GM19395 (cell line): ENCODE data around the gene HMOX2.

Experiments used
- ATAC-seq: cut with Tn5 transposase; IDR thresholded peaks from one replicate; pipeline ENCODE4 v1.9.1; 2021; ENCODE audit warnings: mild to moderate bottlenecking, moderate library complexity; ENCODE audit not compliant: unreplicated experiment

HMOX2 gene

GRCh38 chr16:4475880-4476788 lies at the start of gene HMOX2:
Gene HMOX2, plus strand, starts transcription at chr16:4476398. Its CDS starts 29,127 bp downstream, at chr16:4505525.
- ATAC-seq: peak; percentile 77

GRCh38 chr16:4426722-4427372 lies 49.4 kb upstream of the HMOX2 start:
- ATAC-seq: no peak

GRCh38 chr16:4428500-4428899 lies 47.7 kb upstream of the HMOX2 start:
- ATAC-seq: no peak

GRCh38 chr16:4431023-4431422 lies 45.2 kb upstream of the HMOX2 start:
- no peak for ATAC-seq

GRCh38 chr16:4433228-4433627 lies 43.0 kb upstream of the HMOX2 start:
- ATAC-seq: no peak

- no peak for ATAC-seq
Observed at GRCh38 chr16:4433914-4434787, 42.0 kb upstream of the HMOX2 start.

- ATAC-seq: no peak
Observed at GRCh38 chr16:4435337-4436067, 40.7 kb upstream of the HMOX2 start.

DNA sequence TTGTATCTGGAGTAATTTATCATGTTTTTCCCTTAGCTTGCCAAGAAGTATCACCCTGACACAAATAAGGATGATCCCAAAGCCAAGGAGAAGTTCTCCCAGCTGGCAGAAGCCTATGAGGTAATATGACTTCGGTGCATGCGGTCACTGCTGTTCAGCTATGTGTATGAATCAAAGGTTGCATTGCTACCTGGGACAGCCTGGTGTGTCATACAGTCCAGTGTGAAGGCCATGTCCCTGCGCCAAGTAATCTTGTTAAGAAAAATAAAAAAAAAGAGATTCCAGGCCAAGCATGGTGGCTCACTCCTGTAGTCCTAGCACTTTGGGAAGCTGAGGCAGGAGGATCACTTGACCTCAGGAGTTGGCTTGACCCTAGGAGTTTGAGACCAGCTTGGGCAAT lies 38.8 kb upstream of the HMOX2 start:
- no peak for ATAC-seq

DNA sequence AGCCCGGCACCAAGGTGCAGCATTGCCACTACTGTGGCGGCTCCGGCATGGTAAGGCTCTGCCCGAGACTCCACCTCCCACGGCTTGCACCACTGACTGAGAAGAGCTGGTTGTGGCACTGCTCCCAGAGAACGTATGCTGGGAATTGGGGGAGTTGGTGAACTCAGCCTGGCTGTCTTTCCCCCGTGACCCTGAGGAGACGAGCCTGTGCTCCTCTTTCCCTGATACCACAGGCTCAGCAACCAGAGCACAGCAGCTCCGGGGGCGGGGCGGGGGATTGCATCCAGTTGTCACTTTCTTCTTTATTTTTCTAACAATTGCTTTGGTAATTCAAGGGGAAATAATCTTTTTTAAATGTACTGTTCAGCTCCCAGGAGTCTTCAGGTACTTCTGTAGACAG lies 33.8 kb upstream of the HMOX2 start:
- no peak for ATAC-seq

DNA sequence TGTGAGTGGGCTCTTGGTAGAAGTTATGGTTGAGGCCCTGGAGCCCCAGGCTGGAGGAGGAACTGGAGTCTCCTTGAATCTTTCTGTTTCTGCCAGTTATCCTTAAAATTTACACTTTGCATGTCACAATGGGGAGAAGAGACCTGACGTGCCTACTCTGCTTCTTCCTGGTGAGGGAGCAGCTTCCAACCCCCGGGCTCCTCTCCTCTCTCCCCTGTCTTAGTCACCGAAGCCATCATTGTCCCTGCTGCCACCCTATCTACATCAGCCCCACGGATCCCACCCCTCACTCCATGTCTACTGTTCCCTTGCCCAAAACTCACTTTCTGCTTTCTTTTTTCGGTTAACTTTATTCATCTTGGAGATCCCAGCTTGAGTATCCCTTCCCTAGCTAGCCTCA lies 32.9 kb upstream of the HMOX2 start:
- ATAC-seq: no peak

GRCh38 chr16:4443986-4444385 lies 32.2 kb upstream of the HMOX2 start:
- no peak for ATAC-seq

DNA sequence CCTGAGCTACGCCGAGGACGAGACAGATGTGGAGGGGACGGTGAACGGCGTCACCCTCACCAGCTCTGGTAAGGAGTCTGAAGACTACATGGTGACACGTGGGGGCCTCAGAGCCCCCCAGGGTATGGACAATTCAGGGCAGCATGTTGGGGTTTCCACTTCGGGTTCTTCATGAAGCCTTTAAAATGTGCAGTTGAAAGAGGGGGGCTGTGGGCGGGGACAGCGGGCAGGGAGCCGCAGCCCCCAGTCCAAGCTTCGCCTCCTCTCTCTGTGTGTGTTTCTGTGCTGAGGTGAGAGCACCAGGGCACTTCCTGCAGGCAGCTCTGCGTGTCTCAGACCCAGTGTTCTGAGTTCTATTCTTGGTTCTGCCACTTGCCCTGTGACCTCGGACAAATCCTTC lies 25.8 kb upstream of the HMOX2 start:
- no peak for ATAC-seq

DNA sequence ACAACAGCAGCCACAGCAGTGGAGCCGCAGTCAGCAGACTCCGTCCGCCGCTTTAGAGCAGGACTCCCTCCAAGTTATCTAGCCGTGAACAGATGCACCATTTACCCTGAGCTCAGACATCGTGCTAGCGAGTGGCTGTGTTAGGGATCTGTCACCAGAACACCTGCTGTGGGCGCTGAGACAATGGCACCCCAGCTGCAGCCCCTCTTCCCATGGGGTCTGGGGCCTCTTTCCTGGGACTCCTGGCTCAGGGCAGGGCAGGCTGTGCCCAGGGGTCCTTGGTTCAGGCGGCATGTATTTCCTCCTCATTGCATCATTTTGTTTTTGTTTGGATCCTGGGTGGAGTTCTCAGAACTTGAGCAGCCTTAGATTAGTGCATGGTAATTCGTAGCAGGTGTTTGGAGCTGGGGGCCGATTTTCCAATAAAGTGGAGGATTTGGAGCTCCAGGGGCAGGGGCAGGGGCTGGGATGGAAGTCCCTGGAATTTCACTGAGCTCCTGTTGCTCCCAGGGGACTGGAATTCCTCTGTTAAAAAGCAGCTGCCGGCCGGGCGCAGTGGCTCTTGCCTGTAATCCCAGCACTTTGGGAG lies 25.2 kb upstream of the HMOX2 start:
- no peak for ATAC-seq

DNA sequence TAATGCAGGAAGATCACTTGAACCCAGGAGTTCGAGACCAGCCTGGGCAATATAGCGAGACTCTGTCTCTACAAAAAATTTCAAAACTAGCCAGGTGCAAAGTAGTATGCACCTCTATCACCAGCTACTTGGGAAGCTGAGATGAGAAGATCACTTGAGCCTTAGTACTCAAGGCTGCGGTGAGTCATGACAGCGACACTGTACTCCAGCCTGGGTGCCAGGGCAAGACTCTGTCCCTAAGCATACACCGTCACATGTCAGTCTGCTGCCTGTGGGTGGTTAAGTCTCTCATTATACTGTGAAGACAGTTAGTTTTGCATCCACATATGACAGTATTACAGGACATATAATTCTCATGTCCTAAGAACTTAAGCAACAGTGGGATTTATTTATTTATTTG lies 23.5 kb upstream of the HMOX2 start:
- ATAC-seq: no peak

- no peak for ATAC-seq
Observed at GRCh38 chr16:4454623-4455022, 21.6 kb upstream of the HMOX2 start.

DNA sequence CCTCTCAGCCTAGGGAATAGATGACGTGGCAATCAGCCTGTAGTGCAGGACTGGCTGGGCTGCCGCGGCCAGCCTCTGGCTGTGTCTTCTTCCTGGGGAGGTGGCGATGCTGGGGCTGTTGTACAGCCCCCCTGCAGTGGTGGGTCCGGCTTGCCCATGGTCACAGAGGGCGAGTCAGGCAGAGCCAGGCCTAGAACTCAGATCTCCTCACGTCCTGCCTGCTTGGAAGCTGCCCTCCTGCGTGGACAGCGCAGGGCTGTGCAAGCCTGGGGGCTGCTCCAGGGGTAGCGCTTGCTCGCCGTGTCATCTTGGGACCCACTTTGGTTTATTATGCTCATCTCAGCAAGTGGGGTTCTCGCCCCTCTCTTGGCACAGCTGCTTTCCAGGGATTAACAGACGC lies 21.1 kb upstream of the HMOX2 start:
- ATAC-seq: no peak

GRCh38 chr16:4455951-4456350 lies 20.2 kb upstream of the HMOX2 start:
- no peak for ATAC-seq

GRCh38 chr16:4460936-4461249 lies 15.3 kb upstream of the HMOX2 start:
- no peak for ATAC-seq

GRCh38 chr16:4461250-4462085 lies 14.7 kb upstream of the HMOX2 start:
- no peak for ATAC-seq
